Memory B cell (primary cell): Measurements from ENCODE around the gene SFMBT2.
A peak's percentile ranks its signal among the peaks of the same experiment; 100 is the strongest.
"Not testable (repeated sequence)": the region's sequence is repeated elsewhere in the genome, so short reads cannot be mapped to it uniquely, and the experiment has no call there.

Experiments
- ATAC-seq: fragments of 150-1000 bp; cut with Tn5 transposase; 2 replicates; pipeline ENCODE4 v1.10.0; 2021; ENCODE audit warnings: low read depth, mild to moderate bottlenecking, moderate library complexity
- DNase-seq, 2 donors: peaks; one replicate each; pipeline ENCODE4 v3.0.0; 2022; ENCODE audit warnings: low spot score in 2 of 2
- H3K27ac Mint-ChIP-seq: one replicate; pipeline ENCODE4 v1.8.0; 2022; ENCODE audit warnings: mild to moderate bottlenecking, moderate library complexity, mixed read lengths
- H3K27me3 Mint-ChIP-seq: one replicate; pipeline ENCODE4 v1.8.0; 2022; ENCODE audit warnings: mixed read lengths
- H3K36me3 Mint-ChIP-seq: one replicate; pipeline ENCODE4 v1.8.0; 2022; ENCODE audit warnings: mild to moderate bottlenecking, mixed read lengths
- H3K4me1 Mint-ChIP-seq: one replicate; pipeline ENCODE4 v1.8.0; 2022; ENCODE audit warnings: mixed read lengths
- H3K4me3 Mint-ChIP-seq: one replicate; pipeline ENCODE4 v1.8.0; 2022; ENCODE audit warnings: mild to moderate bottlenecking, moderate library complexity, mixed read lengths
- H3K9me3 Mint-ChIP-seq: one replicate; pipeline ENCODE4 v1.8.0; 2022; ENCODE audit warnings: mixed read lengths

Gene SFMBT2

DNA sequence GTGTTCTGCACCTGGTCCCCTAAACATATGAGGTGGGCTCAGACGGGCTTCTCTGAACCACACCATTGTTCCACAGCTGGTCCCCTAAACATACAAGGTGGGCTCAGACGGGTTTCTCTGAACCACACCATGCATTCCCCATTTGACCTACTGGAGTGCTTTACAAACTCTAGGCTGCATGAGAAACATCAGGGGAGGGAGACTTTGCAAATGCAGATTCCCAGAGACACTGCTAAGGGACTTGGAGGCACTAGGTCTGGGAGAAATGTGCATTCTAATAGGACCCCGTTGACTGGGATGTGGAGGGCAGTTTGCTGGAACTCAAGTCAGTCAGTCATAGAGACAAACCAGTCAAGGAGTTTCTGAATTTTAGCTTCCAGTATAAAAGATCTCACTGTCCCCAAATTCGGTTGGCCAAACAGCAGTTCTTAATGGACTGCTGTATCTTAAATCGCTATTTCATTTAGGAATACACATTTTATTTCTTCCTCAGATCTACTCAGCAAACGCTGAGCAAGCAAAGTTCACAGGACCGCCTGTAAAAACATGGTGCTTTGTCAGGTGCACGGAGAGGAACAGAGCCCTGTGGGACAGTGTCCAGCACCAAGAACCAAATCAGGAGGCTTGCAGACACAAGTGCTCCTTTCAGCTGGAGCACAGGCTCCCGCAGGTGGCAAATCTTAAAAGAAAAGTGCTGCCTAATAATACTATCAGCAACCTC, 198.8 kb downstream of the SFMBT2 start:
- ATAC-seq: no peak
- Mint-ChIP-seq H3K4me1 (no peaks in the 10 kb centered on the region), H3K4me3 (no peak overlapping the region), H3K27me3 (no peaks in the 10 kb centered on the region), H3K36me3 (peaks cover 38% of the 10 kb centered on the region), H3K27ac (no peak overlapping the region), H3K9me3 (peaks cover 2% of the 10 kb centered on the region)
- no peak for DNase-seq

DNA sequence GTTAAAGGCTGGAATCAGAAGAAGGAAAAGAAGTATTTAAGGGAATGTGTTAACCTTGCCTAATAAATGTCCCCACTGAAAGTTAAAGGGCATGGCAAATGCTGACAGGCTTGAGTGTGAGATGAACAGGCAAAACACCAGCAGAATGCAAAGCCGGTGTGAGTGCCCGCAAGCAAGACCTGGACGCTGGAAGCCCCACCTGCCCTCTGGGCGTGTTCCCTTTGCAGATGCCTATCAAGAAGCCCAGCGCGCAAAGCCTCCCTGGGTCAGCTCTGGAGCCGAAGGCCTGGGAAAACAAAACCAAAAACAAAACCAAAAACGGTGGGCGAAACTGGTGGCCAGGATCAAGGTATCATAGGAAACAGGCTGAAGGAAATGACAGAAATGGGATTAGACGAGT, 200.3 kb downstream of the SFMBT2 start:
- Mint-ChIP-seq H3K27ac (no peak overlapping the region), H3K9me3 (no peaks in the 10 kb centered on the region), H3K36me3 (peaks cover 34% of the 10 kb centered on the region), H3K27me3 (no peaks in the 10 kb centered on the region), H3K4me3 (no peak overlapping the region), H3K4me1 (no peaks in the 10 kb centered on the region)
- DNase-seq (no peak), ATAC-seq (no peak)

DNA sequence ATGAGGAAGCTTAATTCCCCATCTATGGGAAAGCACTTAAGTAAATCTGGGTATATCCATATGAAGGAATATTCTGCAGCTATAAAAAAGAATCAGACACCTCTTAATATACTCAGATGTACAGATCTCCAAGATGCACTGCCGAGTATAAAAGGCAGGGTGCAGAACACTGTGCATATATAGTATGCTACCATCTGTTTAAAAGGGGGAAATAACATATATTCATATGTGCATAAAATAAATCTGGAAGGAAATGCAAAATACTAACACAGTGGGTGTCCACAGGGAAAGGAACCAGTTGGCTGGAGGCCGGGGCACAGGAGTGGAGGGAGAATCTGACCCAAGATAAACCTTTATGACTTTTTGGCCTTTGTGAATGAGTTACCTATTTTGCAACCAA, 201.4 kb downstream of the SFMBT2 start:
- H3K36me3 Mint-ChIP-seq: peaks cover 27% of the 10 kb centered on the region
- DNase-seq: no peak

DNA sequence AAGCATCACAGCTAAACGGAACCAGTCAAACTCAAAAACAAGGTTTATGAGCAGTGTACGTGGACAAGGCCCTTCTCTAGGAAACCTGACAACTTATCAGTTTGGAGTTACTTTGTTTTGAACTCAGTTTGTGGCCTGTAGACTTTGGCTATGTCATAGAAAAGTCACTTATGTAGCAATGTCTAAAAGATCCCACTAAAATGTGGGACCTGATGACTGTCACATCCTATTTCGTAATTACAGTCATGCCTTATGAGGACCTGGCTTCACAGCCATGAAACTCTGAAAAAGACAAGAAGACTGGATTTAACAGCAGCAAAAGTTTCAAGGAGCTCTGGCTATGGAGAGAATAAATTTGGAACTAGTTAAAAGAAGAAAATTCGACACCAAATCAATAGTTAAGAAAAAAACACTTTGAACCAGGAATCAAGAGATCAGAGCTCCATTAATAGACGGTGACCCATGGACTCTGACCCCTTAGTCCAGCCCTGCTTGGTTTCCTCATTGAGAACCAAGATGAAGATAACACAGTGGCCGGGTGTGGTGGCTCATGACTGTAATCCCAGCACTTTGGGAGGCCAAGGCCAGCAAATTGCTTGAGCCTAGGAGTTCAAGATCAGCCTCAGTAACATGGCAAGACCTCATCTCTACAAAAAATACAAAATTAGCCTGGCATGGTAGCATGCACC, 204.3 kb downstream of the SFMBT2 start:
- Mint-ChIP-seq H3K9me3 (no peaks in the 10 kb centered on the region), H3K27ac (no peak overlapping the region), H3K36me3 (peaks cover 20% of the 10 kb centered on the region), H3K4me1 (no peaks in the 10 kb centered on the region), H3K27me3 (no peaks in the 10 kb centered on the region), H3K4me3 (no peak overlapping the region)
- ATAC-seq (no peak), DNase-seq (no peak)

More for the DNA sequence above, 201.4 kb downstream of the SFMBT2 start:
- H3K27ac Mint-ChIP-seq: no peak overlapping the region
- no peaks in the 10 kb centered on the region for H3K27me3 Mint-ChIP-seq
- no peaks in the 10 kb centered on the region for H3K9me3 Mint-ChIP-seq
- ATAC-seq: no peak
- H3K4me3 Mint-ChIP-seq: no peak overlapping the region
- no peaks in the 10 kb centered on the region for H3K4me1 Mint-ChIP-seq

DNA sequence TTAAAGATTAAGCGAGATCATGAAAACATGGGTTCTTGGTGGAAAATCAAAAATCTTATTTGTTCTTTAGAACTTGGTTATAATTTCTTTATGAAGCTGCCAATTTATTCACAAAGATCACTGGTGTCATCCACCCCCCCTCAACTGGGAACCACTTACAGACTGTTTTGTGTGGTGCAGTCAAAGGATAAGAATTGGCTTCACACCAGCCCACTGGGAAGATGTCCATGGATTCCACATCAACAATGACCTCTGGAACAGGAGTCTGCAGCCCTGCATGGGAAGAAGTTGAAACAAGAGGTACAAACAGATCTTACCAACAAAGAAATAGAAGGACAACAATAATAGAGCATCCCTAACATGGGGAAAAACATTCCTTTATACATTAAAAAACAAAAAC, 205.2 kb downstream of the SFMBT2 start:
- ATAC-seq (no peak), DNase-seq (no peak)
- peaks cover 20% of the 10 kb centered on the region for H3K36me3 Mint-ChIP-seq
- no peaks in the 10 kb centered on the region for H3K9me3 Mint-ChIP-seq
- no peak overlapping the region for H3K4me3 Mint-ChIP-seq
- H3K27me3 Mint-ChIP-seq: no peaks in the 10 kb centered on the region
- H3K27ac Mint-ChIP-seq: no peak overlapping the region
- H3K4me1 Mint-ChIP-seq: no peaks in the 10 kb centered on the region

DNA sequence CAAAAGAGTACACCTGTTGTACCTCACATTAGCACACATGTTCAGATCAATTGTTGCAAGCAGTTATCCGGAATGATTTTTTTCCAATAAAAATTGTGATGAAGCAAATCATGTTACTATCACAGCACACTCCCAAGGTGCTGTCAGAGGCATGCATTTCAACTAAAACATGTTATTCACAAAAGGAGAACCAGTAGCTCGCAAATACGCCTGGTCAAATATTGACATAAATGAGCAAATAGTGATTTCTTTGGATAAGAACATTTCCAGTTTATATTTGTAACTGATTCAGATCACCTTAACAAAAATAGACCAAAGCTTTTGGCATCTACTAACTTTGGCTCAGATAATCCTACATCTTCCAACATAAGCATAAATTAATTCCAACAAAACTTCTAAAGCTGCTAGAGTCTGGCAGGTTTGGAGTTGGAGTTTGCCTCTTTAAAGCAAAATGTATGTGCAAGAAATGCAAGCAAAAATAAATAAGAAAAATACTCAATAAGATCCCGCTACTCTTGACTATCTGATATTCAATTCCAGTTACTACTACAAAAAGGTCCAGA, 208.0 kb downstream of the SFMBT2 start:
- H3K4me3 Mint-ChIP-seq: no peak overlapping the region
- no peak overlapping the region for H3K27ac Mint-ChIP-seq
- no peaks in the 10 kb centered on the region for H3K4me1 Mint-ChIP-seq
- H3K27me3 Mint-ChIP-seq: no peaks in the 10 kb centered on the region
- H3K9me3 Mint-ChIP-seq: no peaks in the 10 kb centered on the region
- peaks cover 25% of the 10 kb centered on the region for H3K36me3 Mint-ChIP-seq
- ATAC-seq: no peak
- DNase-seq: no peak

DNA sequence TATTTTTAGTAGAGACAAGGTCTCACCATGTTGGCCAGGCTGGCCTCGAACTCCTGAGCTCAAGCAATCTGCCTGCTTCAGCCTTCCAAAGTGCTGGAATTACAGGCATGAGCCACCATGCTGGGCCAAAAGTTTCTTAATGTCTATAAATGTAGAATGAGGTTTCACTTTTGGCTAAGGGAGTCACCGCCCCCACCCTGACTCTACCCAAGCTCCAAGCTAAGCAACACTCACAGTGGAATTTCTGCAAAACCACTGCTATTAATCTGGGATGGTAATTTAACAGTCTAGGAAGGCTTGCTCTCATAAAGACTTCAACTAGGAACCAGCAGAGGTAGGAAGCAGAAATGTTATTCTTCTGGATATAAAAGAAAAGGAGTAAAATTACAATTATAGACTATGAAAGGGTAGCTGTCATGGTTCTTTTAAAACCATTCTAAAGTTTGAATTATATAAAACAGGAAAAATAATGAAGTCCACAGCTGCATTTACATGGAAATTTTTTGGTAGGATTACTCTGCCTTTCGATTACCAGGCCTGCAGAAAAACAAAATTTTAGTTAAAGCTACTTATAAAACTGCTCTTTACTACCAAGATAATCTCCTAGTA, 211.6 kb downstream of the SFMBT2 start:
- no peak overlapping the region for H3K4me3 Mint-ChIP-seq
- no peak for ATAC-seq
- DNase-seq: no peak
- peaks cover 4% of the 10 kb centered on the region for H3K9me3 Mint-ChIP-seq
- H3K27me3 Mint-ChIP-seq: no peaks in the 10 kb centered on the region
- no peak overlapping the region for H3K27ac Mint-ChIP-seq
- peaks cover 46% of the 10 kb centered on the region for H3K36me3 Mint-ChIP-seq
- H3K4me1 Mint-ChIP-seq: peaks cover 8% of the 10 kb centered on the region

DNA sequence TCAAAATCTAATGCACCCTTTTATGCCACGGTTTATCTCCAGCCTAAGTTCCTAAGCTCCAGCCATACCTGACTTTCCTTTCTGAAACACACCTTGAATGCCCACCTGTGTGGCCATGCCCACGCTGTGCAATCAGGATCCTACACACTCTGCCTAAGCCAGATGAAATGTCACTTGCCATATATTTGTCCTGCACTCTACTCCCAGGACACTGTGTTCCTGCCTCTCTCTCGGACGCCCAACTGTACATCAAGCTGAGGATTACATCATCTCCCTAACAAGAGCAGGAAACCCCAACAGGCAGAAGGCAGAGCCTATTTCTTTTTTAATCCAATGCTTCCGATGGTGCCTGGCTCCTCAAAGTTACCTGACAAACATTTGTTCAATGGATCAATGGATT, 214.6 kb downstream of the SFMBT2 start:
- peaks cover 8% of the 10 kb centered on the region for H3K9me3 Mint-ChIP-seq
- H3K27ac Mint-ChIP-seq: peak overlapping the region; percentile 46
- no peak for ATAC-seq
- DNase-seq: no peak
- H3K27me3 Mint-ChIP-seq: no peaks in the 10 kb centered on the region
- H3K4me1 Mint-ChIP-seq: peaks cover 28% of the 10 kb centered on the region
- peaks cover 43% of the 10 kb centered on the region for H3K36me3 Mint-ChIP-seq
- no peak overlapping the region for H3K4me3 Mint-ChIP-seq

DNA sequence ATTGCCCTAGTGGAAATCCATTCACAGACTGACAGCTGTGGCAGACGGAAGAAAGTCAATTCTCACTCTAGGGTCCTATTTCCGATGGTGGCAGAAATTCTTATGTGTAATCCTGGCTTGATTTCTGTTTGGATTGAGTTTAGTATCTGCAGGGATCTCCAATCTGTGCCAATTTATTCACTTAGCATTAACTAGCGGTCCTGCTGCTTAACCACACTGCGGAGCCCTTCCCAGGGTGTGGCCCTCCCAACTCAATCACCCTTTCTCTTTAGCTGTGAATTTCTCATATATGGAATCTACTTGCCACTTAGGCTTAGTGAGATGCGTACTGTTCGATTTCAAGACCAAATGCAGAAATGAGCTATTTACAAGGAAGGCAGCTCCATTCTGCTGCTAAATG, 215.7 kb downstream of the SFMBT2 start:
- Mint-ChIP-seq H3K9me3 (peaks cover 11% of the 10 kb centered on the region), H3K27ac (no peak overlapping the region), H3K4me1 (peaks cover 33% of the 10 kb centered on the region), H3K27me3 (no peaks in the 10 kb centered on the region), H3K36me3 (peaks cover 46% of the 10 kb centered on the region), H3K4me3 (no peak overlapping the region)
- ATAC-seq (no peak), DNase-seq (no peak)

DNA sequence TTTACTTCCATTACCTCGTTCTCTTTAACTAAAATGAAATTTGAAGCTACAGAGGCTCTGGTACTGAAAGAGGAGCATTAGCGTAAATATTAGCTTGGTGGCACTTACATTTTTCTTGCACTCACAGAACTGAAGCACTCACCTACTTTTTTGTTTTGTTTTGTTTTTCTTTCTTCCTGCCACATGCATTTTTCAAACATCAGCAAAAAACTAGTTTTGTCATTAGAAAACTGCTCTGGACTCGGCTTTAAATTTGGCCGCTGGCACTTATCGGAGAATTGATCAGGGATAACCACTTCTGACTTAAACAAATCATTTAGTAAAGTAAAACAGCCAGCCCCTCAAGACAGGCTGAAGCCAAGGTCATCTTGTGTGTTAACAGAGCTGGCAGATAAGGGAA, 216.3 kb downstream of the SFMBT2 start:
- Mint-ChIP-seq H3K27me3 (no peaks in the 10 kb centered on the region), H3K4me1 (peaks cover 33% of the 10 kb centered on the region), H3K27ac (no peak overlapping the region), H3K9me3 (peaks cover 12% of the 10 kb centered on the region), H3K4me3 (no peak overlapping the region), H3K36me3 (peaks cover 47% of the 10 kb centered on the region)
- ATAC-seq (no peak), DNase-seq (no peak)

DNA sequence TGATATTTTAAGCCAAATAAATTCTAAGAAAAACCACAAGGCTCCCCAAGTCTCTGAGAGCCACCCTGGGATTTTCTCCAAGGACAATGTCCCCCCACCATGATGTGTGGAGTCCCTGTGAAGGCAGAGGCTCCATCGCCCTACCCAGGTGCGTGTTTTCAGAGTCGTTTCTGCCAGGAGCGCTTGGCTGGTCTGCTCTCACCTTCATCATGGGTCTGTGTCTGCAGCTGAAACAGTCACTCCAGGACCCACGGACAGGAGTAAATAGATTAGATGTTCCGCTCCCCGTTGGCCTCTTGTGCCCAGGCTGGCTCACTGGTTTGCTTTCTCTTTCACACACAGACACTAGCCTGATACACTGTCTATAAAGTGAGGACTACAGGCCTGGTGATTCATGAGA, 217.5 kb downstream of the SFMBT2 start:
- no peak for DNase-seq
- H3K27ac Mint-ChIP-seq: peak overlapping the region; percentile 85
- H3K4me3 Mint-ChIP-seq: peak overlapping the region; percentile 59
- ATAC-seq: peak; percentile 26
- H3K4me1 Mint-ChIP-seq: peaks cover 33% of the 10 kb centered on the region
- H3K36me3 Mint-ChIP-seq: peaks cover 45% of the 10 kb centered on the region
- no peaks in the 10 kb centered on the region for H3K27me3 Mint-ChIP-seq
- H3K9me3 Mint-ChIP-seq: peaks cover 13% of the 10 kb centered on the region

DNA sequence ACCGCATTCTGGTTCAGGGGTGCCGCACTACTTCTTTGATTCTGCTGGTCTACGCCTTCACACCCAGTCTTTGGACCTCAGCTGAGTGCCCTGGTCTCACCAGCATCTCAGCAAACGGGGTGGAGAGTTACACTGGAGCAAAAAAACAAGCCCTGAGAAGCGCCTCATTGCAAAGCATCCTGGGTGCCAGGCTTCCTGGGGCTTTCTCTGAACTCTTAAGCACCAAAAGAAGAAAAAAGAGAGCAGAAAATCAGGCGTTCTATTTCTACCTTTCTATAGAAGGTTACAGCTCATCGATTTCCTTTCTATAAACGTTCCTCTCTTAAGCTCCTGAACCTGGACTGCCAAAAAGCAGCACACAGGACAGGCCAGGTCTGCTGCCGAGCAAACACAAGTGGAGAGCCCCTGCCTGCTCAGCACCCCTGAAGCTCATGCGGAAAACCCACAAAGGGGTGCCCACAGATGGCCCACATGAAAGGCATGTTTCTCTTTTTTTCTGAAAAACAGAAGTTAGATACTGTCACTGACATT, 217.9 kb downstream of the SFMBT2 start:
- Mint-ChIP-seq H3K27me3 (no peaks in the 10 kb centered on the region), H3K27ac (peak overlapping the region; percentile 85), H3K4me1 (peaks cover 33% of the 10 kb centered on the region), H3K9me3 (peaks cover 13% of the 10 kb centered on the region), H3K4me3 (peak overlapping the region; percentile 59), H3K36me3 (peaks cover 43% of the 10 kb centered on the region)
- DNase-seq (peak in 1 of 2 donors; percentile 37), ATAC-seq (peak; percentile 94)

DNA sequence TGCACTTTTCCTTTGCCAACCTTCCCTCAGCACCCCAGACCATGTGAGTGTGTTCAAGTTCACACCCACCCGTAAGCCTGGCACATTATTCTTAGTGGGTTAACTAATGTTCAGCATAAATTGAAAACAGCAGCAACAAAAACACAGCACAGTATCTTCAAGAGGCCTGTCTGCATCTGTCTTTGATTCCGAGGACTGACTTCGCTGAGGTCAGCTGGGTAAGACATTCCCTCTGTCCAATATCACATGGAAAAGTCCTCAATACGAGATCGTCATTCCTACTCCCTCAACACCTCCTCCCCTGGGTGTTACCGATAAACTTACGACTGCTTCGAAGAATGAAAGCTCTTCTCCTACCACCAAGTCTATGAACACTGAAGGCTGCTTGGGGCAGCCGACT, 218.8 kb downstream of the SFMBT2 start:
- H3K36me3 Mint-ChIP-seq: peaks cover 39% of the 10 kb centered on the region
- ATAC-seq (no peak), DNase-seq (no peak)
- H3K4me3 Mint-ChIP-seq: no peak overlapping the region
- no peaks in the 10 kb centered on the region for H3K27me3 Mint-ChIP-seq
- peaks cover 13% of the 10 kb centered on the region for H3K9me3 Mint-ChIP-seq
- peak overlapping the region; percentile 85 for H3K27ac Mint-ChIP-seq
- H3K4me1 Mint-ChIP-seq: peaks cover 33% of the 10 kb centered on the region

DNA sequence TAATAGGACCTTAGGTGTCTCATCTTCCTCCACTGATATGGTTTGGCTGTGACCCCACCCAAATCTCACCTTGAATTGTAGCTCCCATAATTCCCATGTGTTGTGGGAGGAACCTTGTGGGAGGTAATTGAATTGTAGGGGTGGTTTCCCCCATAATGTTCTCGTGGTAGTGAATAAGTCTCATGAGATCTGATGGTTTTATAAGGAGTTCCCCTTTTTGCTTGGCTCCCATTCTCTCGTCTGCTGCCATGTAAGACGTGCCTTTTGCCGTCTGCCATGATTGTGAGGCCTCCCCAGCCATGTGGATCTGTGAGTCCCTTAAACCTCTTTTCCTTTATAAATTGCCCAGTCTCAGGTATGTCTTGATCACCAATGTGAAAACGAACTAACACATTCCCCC, 220.1 kb downstream of the SFMBT2 start:
- H3K4me3 Mint-ChIP-seq, DNase-seq, H3K27ac Mint-ChIP-seq, ATAC-seq, H3K27me3 Mint-ChIP-seq: not testable (repeated sequence)
- peaks cover 26% of the 10 kb centered on the region for H3K36me3 Mint-ChIP-seq
- peaks cover 33% of the 10 kb centered on the region for H3K4me1 Mint-ChIP-seq
- H3K9me3 Mint-ChIP-seq: peaks cover 11% of the 10 kb centered on the region
